ENCODE data around the gene ENPP1.

The ENPP1 gene

GRCh38 chr6:131917763-131918649 lies 110.2 kb downstream of the ENPP1 start:
- no peak for DNase-seq

GRCh38 chr6:131918650-131919355 lies 111.0 kb downstream of the ENPP1 start:
- no peak for DNase-seq

- no peak for DNase-seq
These were observed 112.8 kb downstream of the ENPP1 start for GRCh38 chr6:131920656-131921055.

- no peak for DNase-seq
These were observed 115.5 kb downstream of the ENPP1 start for GRCh38 chr6:131923356-131923755.

- DNase-seq: no peak
These were observed 117.2 kb downstream of the ENPP1 start for GRCh38 chr6:131924881-131925474.

GRCh38 chr6:131929264-131929663 lies 121.4 kb downstream of the ENPP1 start:
- no peak for DNase-seq

- DNase-seq: no peak
These were observed 122.2 kb downstream of the ENPP1 start for GRCh38 chr6:131929976-131930375.

GRCh38 chr6:131931063-131931750 lies 123.4 kb downstream of the ENPP1 start:
- DNase-seq: no peak

- DNase-seq: no peak
These were observed 128.3 kb downstream of the ENPP1 start for GRCh38 chr6:131936156-131936555.

- DNase-seq: no peak
These were observed 129.4 kb downstream of the ENPP1 start for GRCh38 chr6:131937226-131937625.

GRCh38 chr6:131937703-131938631 lies 130.1 kb downstream of the ENPP1 start:
- DNase-seq: no peak

Measured in stimulated activated naive CD4-positive, alpha-beta T cell treated with Interleukin-2 at 50 U/mL for 16 hours (primary cell).